Mesenchymal stem cell (in vitro differentiated cells and primary cell): ENCODE results near the gene LIN54.
"Not testable (repeated sequence)": the region's sequence is repeated elsewhere in the genome, so short reads cannot be mapped to it uniquely, and the experiment has no call there.

Experiments
- DNase-seq: peaks from one replicate; pipeline ENCODE4 v3.0.0-alpha.2; 2013
- H2AFZ ChIP-seq: one replicate; pipeline ENCODE4 v1.6.1; 2013; ENCODE audit warnings: low read depth, mild to moderate bottlenecking, control low read depth, inconsistent platforms, low read length, moderate library complexity
- H2AK5ac ChIP-seq: 2 replicates; pipeline ENCODE4 v1.6.1; 2013; ENCODE audit warnings: low read length, moderate library complexity, mild to moderate bottlenecking, inconsistent platforms; ENCODE audit not compliant: severe bottlenecking
- H2BK120ac ChIP-seq: one replicate; pipeline ENCODE4 v1.6.1; 2013; ENCODE audit warnings: low read depth, mild to moderate bottlenecking, inconsistent platforms, low read length, moderate library complexity
- H2BK12ac ChIP-seq, 2 experiments: one replicate each; pipeline ENCODE4 v1.6.1; 2013; ENCODE audit warnings: inconsistent platforms in 2 of 2, low read length in 2 of 2, mild to moderate bottlenecking in 2 of 2, moderate library complexity in 2 of 2, control low read depth in 1 of 2
- H2BK15ac ChIP-seq: one replicate; pipeline ENCODE4 v1.6.1; 2013; ENCODE audit warnings: mild to moderate bottlenecking, low read depth, inconsistent platforms; ENCODE audit not compliant: poor library complexity, severe bottlenecking
- H2BK5ac ChIP-seq: 2 replicates; pipeline ENCODE4 v1.6.1; 2013; ENCODE audit warnings: low read depth, mild to moderate bottlenecking, low read length, control low read depth, inconsistent platforms; ENCODE audit not compliant: poor library complexity, severe bottlenecking
- H3K14ac ChIP-seq, 2 experiments: one replicate each; pipeline ENCODE4 v1.6.1; 2013; ENCODE audit warnings: inconsistent platforms in 2 of 2, low read length in 2 of 2, control low read depth in 1 of 2, mild to moderate bottlenecking in 1 of 2, moderate library complexity in 1 of 2
- H3K18ac ChIP-seq, 2 experiments: one replicate each; pipeline ENCODE4 v1.6.1; 2013; ENCODE audit warnings: inconsistent platforms in 2 of 2, low read length in 2 of 2, control low read depth in 1 of 2, low read depth in 1 of 2, mild to moderate bottlenecking in 1 of 2
- H3K23ac ChIP-seq, 2 experiments: one replicate each; pipeline ENCODE4 v1.6.1; 2013; ENCODE audit warnings: inconsistent platforms in 2 of 2, low read length in 2 of 2, mild to moderate bottlenecking in 2 of 2, moderate library complexity in 2 of 2, control low read depth in 1 of 2
- H3K27ac ChIP-seq: 2 replicates; pipeline ENCODE4 v1.5.1; 2013; ENCODE audit warnings: mild to moderate bottlenecking, moderate library complexity, low read length, control low read depth, inconsistent platforms; ENCODE audit not compliant: poor library complexity, severe bottlenecking
- H3K27me3 ChIP-seq, 2 experiments: 2 replicates each; pipeline versions ENCODE4 v1.6.1 to v1.7.0; 2013; ENCODE audit warnings: low read length in 2 of 2, mild to moderate bottlenecking in 2 of 2, moderate library complexity in 2 of 2, control low read depth in 1 of 2, inconsistent platforms in 1 of 2; ENCODE audit not compliant: control insufficient read depth in 1 of 2, insufficient read depth in 1 of 2
- H3K36me3 ChIP-seq, 2 experiments: 2 replicates each; pipeline versions ENCODE4 v1.6.1 to v1.7.0; 2013; ENCODE audit warnings: low read length in 2 of 2, control low read depth in 1 of 2, inconsistent platforms in 1 of 2, low read depth in 1 of 2, mild to moderate bottlenecking in 1 of 2; ENCODE audit not compliant: insufficient read depth in 2 of 2, control insufficient read depth in 1 of 2
- H3K4ac ChIP-seq, 2 experiments: one replicate each; pipeline ENCODE4 v1.6.1; 2013; ENCODE audit warnings: inconsistent platforms in 2 of 2, low read length in 2 of 2, mild to moderate bottlenecking in 2 of 2, moderate library complexity in 2 of 2, control low read depth in 1 of 2, low read depth in 1 of 2
- H3K4me1 ChIP-seq: 2 replicates; pipeline ENCODE4 v1.6.1; 2013; ENCODE audit warnings: low read depth, low read length, control low read depth; ENCODE audit not compliant: control insufficient read depth, insufficient read depth
- H3K4me2 ChIP-seq: 2 replicates; pipeline ENCODE4 v1.6.1; 2013; ENCODE audit warnings: low read length, mild to moderate bottlenecking, inconsistent platforms; ENCODE audit not compliant: poor library complexity, severe bottlenecking
- H3K4me3 ChIP-seq, 2 experiments: 2 replicates each; pipeline versions ENCODE4 v1.5.1 to v1.7.0; 2013; ENCODE audit warnings: low read length in 2 of 2, mild to moderate bottlenecking in 2 of 2, control low read depth in 1 of 2, low read depth in 1 of 2; ENCODE audit not compliant: insufficient read depth in 1 of 2
- H3K79me1 ChIP-seq: replicated peaks from 2 replicates; pipeline ENCODE4 v1.6.1; 2013; ENCODE audit warnings: mild to moderate bottlenecking, control low read depth, low read length, inconsistent platforms; ENCODE audit not compliant: poor library complexity, severe bottlenecking
- H3K9ac ChIP-seq: 2 replicates; pipeline ENCODE4 v1.7.0; 2013; ENCODE audit warnings: mild to moderate bottlenecking, low read length, moderate library complexity
- H3K9me3 ChIP-seq: 2 replicates; pipeline ENCODE4 v1.7.0; 2013; ENCODE audit warnings: mild to moderate bottlenecking, low read length; ENCODE audit not compliant: control insufficient read depth
- H4K8ac ChIP-seq: one replicate; pipeline ENCODE4 v1.6.1; 2013; ENCODE audit warnings: inconsistent platforms, mild to moderate bottlenecking, low read length, moderate library complexity
- H4K91ac ChIP-seq: one replicate; pipeline ENCODE4 v1.6.1; 2013; ENCODE audit warnings: mild to moderate bottlenecking, low read length, inconsistent platforms
- WGBS: methylation state at CpG from one replicate; pipeline ENCODE4 v1.1.7; 2013; ENCODE audit warnings: mixed read lengths; 5-methylcytosine and 5-hydroxymethylcytosine counted together

Gene LIN54

GRCh38 chr4:82913968-82914367 lies 96.7 kb downstream of the LIN54 start:
- not testable (repeated sequence) for H2AK5ac ChIP-seq, H3K23ac ChIP-seq, H3K27me3 ChIP-seq, H4K8ac ChIP-seq, H2BK15ac ChIP-seq, DNase-seq, H3K18ac ChIP-seq, H3K4me1 ChIP-seq, H3K9me3 ChIP-seq, H2BK5ac ChIP-seq, H4K91ac ChIP-seq, H3K4me2 ChIP-seq, H3K9ac ChIP-seq, H2BK120ac ChIP-seq, H3K79me1 ChIP-seq, H3K4me3 ChIP-seq, H3K27ac ChIP-seq, H2AFZ ChIP-seq, H3K4ac ChIP-seq, H2BK12ac ChIP-seq, H3K14ac ChIP-seq
- 100% methylated on average over 2 of the region's 2 CpGs for WGBS
- peaks cover 0 to 19% of the 10 kb centered on the region in 2 experiments for H3K36me3 ChIP-seq

DNA sequence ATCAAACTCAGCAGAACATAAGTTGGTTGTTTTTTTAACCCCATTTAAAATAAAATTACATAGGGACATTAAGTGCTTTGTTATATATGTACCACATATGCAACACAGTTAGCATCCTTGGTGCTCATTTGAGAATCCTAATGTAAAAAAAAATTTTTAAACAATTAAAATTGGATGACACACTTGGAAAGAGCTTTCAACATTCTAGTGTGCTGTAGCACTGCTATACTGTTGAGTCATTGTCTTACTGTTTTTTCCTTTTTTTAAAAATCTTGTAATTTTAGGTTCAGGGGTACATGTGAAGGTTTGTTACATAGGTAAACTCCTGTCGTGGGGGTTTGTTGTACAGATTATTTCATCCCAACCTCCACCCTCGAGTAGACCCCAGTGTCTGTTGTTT lies 97.3 kb downstream of the LIN54 start:
- DNase-seq: no peak
- Histone ChIP-seq H2BK12ac (no peak overlapping the region), H3K23ac (no peak overlapping the region), H2BK15ac (no peak overlapping the region), H4K91ac (no peak overlapping the region), H3K79me1 (peaks cover 3% of the 10 kb centered on the region), H3K14ac (no peak overlapping the region), H3K27ac (no peak overlapping the region), H4K8ac (no peak overlapping the region), H3K4me3 (no peak overlapping the region), H3K9me3 (no peaks in the 10 kb centered on the region), H3K36me3 (peaks cover 4 to 19% of the 10 kb centered on the region in 2 experiments), H2AFZ (no peak overlapping the region), H3K4ac (no peak overlapping the region), H2AK5ac (no peak overlapping the region), H3K9ac (no peak overlapping the region), H2BK5ac (no peak overlapping the region), H3K4me1 (no peaks in the 10 kb centered on the region), H2BK120ac (no peak overlapping the region), H3K18ac (no peak overlapping the region), H3K4me2 (no peak overlapping the region), H3K27me3 (no peaks in the 10 kb centered on the region)
- WGBS: no CpG with 5 or more reads among the region's 2 CpGs

DNA sequence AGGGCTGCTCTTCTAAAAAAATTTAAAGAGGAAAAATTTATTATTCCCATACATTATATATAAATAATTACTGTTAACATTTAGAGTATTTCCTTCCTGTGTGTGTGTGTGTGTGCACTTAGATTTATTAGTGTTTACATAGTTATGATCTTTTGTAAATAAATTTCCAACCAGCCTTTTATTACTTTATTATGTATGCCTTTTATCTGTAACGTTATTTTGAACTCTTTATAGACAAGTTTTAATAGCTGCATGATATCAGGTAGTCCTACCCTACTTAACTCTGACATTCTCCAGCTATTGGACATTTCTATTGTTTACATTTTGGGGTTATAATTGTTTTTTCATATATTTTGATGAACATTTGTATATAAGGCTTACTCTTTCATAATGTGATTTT lies 101.3 kb downstream of the LIN54 start:
- no peaks in the 10 kb centered on the region for H3K9me3 ChIP-seq
- no peak overlapping the region for H4K91ac ChIP-seq
- no peak overlapping the region for H3K23ac ChIP-seq
- no peak overlapping the region for H2BK5ac ChIP-seq
- no peak overlapping the region for H2BK12ac ChIP-seq
- no peak overlapping the region for H2AFZ ChIP-seq
- no peak overlapping the region for H2BK120ac ChIP-seq
- no peaks in the 10 kb centered on the region for H3K4me1 ChIP-seq
- no peak overlapping the region for H3K14ac ChIP-seq
- H3K4ac ChIP-seq: no peak overlapping the region
- no peak overlapping the region for H3K9ac ChIP-seq
- no peak overlapping the region for H3K4me3 ChIP-seq
- H4K8ac ChIP-seq: no peak overlapping the region
- H3K27ac ChIP-seq: no peak overlapping the region
- WGBS: no CpG with 5 or more reads among the region's 1 CpG
- H3K79me1 ChIP-seq: peaks cover 3% of the 10 kb centered on the region
- H2AK5ac ChIP-seq: no peak overlapping the region
- no peak overlapping the region for H2BK15ac ChIP-seq
- H3K18ac ChIP-seq: no peak overlapping the region
- H3K36me3 ChIP-seq: peaks cover 4 to 16% of the 10 kb centered on the region in 2 experiments
- DNase-seq: no peak
- no peak overlapping the region for H3K4me2 ChIP-seq
- no peaks in the 10 kb centered on the region for H3K27me3 ChIP-seq

DNA sequence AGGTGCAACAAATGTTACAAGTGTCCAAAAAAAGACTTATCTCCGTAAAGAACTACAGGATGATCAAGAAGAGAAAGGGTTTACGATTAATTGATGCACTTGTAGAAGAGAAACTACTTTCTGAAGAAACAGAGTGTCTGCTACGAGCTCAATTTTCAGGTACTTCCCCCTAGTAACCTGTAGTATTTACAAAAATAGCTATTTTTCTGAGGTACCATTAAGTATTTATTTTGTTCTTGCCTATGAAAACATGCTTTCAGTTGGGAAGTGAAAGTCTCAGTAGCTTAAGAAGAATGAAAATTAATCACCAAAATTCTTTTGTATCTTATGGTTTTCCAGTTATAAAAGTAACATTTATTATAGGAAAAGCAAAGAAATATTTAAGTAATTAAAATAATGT lies 104.2 kb downstream of the LIN54 start:
- H3K4me3 ChIP-seq: no peak overlapping the region
- H2BK15ac ChIP-seq: no peak overlapping the region
- no peak overlapping the region for H4K91ac ChIP-seq
- H3K4ac ChIP-seq: no peak overlapping the region
- H3K4me2 ChIP-seq: no peak overlapping the region
- H2BK12ac ChIP-seq: no peak overlapping the region
- H2BK5ac ChIP-seq: no peak overlapping the region
- H3K23ac ChIP-seq: no peak overlapping the region
- no peaks in the 10 kb centered on the region for H3K9me3 ChIP-seq
- peaks cover 7% of the 10 kb centered on the region for H3K79me1 ChIP-seq
- no peaks in the 10 kb centered on the region for H3K4me1 ChIP-seq
- no peak overlapping the region for H3K27ac ChIP-seq
- 100% methylated on average over 2 of the region's 3 CpGs for WGBS
- no peak overlapping the region for H3K9ac ChIP-seq
- no peak overlapping the region for H3K14ac ChIP-seq
- peaks cover 4 to 12% of the 10 kb centered on the region in 2 experiments for H3K36me3 ChIP-seq
- H3K27me3 ChIP-seq: no peaks in the 10 kb centered on the region
- no peak overlapping the region for H4K8ac ChIP-seq
- H3K18ac ChIP-seq: no peak overlapping the region
- DNase-seq: no peak
- no peak overlapping the region for H2AK5ac ChIP-seq
- H2AFZ ChIP-seq: no peak overlapping the region
- no peak overlapping the region for H2BK120ac ChIP-seq
